OCI-LY1 (cell line): ENCODE measurements around the gene FRMD3.

ENCODE experiments used
- H2AFZ ChIP-seq: fragments of 200-600 bp; sonication (generic), shearing (Covaris generic); 2 replicates; pipeline ENCODE4 v1.6.0; 2014; ENCODE audit warnings: antibody characterized with exemption, mild to moderate bottlenecking, low read length
- H3F3A ChIP-seq: fragments of 200-600 bp; sonication (generic), shearing (Covaris generic); 2 replicates; pipeline ENCODE4 v1.6.0; 2014; ENCODE audit warnings: mild to moderate bottlenecking, antibody characterized with exemption, low read length, moderate library complexity; ENCODE audit not compliant: insufficient read depth
- H3K27ac ChIP-seq: fragments of 200-600 bp; sonication (generic); 2 replicates; pipeline ENCODE4 v1.5.1; 2014; ENCODE audit warnings: low read length, mixed run types, mild to moderate bottlenecking, low read depth; ENCODE audit not compliant: poor library complexity, severe bottlenecking
- H3K27me3 ChIP-seq: fragments of 200-600 bp; sonication (generic); 2 replicates; pipeline ENCODE4 v1.6.0; 2014; ENCODE audit warnings: antibody characterized with exemption, mild to moderate bottlenecking, low read length, moderate library complexity; ENCODE audit not compliant: insufficient read depth
- H3K36me3 ChIP-seq: fragments of 200-600 bp; sonication (generic); 2 replicates; pipeline ENCODE4 v1.6.1; 2014; ENCODE audit warnings: mild to moderate bottlenecking, antibody characterized with exemption, low read length, moderate library complexity, mixed read lengths; ENCODE audit not compliant: insufficient read depth
- H3K4me1 ChIP-seq: fragments of 200-600 bp; sonication (generic); 2 replicates; pipeline ENCODE4 v1.5.1; 2014; ENCODE audit warnings: mild to moderate bottlenecking, low read length, moderate library complexity; ENCODE audit not compliant: insufficient read depth, severe bottlenecking
- H3K4me2 ChIP-seq: fragments of 200-600 bp; sonication (generic), shearing (Covaris generic); 2 replicates; pipeline ENCODE4 v1.6.1; 2014; ENCODE audit warnings: low read length
- H3K4me3 ChIP-seq: fragments of 200-600 bp; sonication (generic); 2 replicates; pipeline ENCODE4 v1.5.1; 2014; ENCODE audit warnings: low read length, low read depth, mild to moderate bottlenecking, mixed read lengths; ENCODE audit not compliant: poor library complexity, severe bottlenecking
- H3K79me2 ChIP-seq: fragments of 200-600 bp; shearing (Covaris generic); 2 replicates; pipeline ENCODE4 v1.6.1; 2016; ENCODE audit warnings: mixed run types, low read length, mixed read lengths; ENCODE audit not compliant: insufficient read depth
- H3K9ac ChIP-seq: fragments of 200-600 bp; sonication (generic), shearing (Covaris generic); 2 replicates; pipeline ENCODE4 v1.6.1; 2014; ENCODE audit warnings: mild to moderate bottlenecking, low read length, mixed read lengths
- H3K9me2 ChIP-seq: fragments of 200-600 bp; sonication (generic), shearing (Covaris generic); 2 replicates; pipeline ENCODE4 v1.6.1; 2014; ENCODE audit warnings: low read depth, mild to moderate bottlenecking, low read length, mixed read lengths
- H3K9me3 ChIP-seq: fragments of 200-600 bp; shearing (Covaris generic); 2 replicates; pipeline ENCODE4 v1.6.1; 2014; ENCODE audit warnings: low read length, mixed read lengths
- H4K20me1 ChIP-seq: fragments of 200-600 bp; sonication (generic), shearing (Covaris generic); 2 replicates; pipeline ENCODE4 v1.6.0; 2016; ENCODE audit warnings: mild to moderate bottlenecking, low read length; ENCODE audit not compliant: insufficient read depth
- EZH2 ChIP-seq: fragments of 200-600 bp; sonication (generic), shearing (Covaris generic); IDR thresholded peaks from 2 replicates; pipeline ENCODE4 v1.8.0; 2017; ENCODE audit warnings: borderline replicate concordance, mixed run types, mild to moderate bottlenecking, antibody characterized with exemption, low read length, moderate library complexity, mixed read lengths
- TF ChIP-seq, protein P1 (sequence below): fragments of 200-600 bp; sonication (generic), shearing (Covaris generic); IDR thresholded peaks from 2 replicates; pipeline ENCODE4 v1.5.1; 2017; ENCODE audit warnings: mild to moderate bottlenecking, antibody characterized with exemption, low read length, moderate library complexity, mixed read lengths

The FRMD3 gene

DNA sequence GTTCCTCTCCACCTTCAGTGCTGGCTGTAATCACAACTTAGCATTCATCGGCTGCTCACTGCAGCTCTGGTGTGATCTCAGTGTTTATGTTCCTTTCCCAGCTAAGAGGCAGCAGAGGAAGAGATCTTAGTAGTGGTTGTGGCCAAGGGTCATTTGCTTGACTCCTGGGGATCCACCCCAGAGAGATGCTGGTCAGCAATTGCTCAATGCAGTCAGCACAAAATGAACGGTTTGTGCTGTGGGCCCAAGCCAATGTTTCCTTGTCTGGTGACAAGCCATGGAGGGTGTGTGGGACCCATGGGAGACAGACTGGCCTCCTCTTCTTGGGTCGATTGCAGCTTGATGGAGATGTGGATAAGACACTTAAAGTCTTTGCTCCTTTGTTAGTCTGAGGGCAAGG is 16.1 kb upstream of the FRMD3 start:
- Histone ChIP-seq H3K9me3 (no peaks in the 10 kb centered on the region), H3K4me3 (no peak overlapping the region), H3K36me3 (no peaks in the 10 kb centered on the region), H3K27me3 (no peaks in the 10 kb centered on the region), H4K20me1 (no peaks in the 10 kb centered on the region), H3K9ac (no peak overlapping the region), H3K4me2 (no peak overlapping the region), H3K79me2 (no peaks in the 10 kb centered on the region), H3F3A (no peaks in the 10 kb centered on the region), H3K4me1 (no peaks in the 10 kb centered on the region), H3K9me2 (no peaks in the 10 kb centered on the region), H2AFZ (no peak overlapping the region), H3K27ac (no peak overlapping the region)
- TF ChIP-seq EZH2: no peak
- TF ChIP-seq, protein P1, sequence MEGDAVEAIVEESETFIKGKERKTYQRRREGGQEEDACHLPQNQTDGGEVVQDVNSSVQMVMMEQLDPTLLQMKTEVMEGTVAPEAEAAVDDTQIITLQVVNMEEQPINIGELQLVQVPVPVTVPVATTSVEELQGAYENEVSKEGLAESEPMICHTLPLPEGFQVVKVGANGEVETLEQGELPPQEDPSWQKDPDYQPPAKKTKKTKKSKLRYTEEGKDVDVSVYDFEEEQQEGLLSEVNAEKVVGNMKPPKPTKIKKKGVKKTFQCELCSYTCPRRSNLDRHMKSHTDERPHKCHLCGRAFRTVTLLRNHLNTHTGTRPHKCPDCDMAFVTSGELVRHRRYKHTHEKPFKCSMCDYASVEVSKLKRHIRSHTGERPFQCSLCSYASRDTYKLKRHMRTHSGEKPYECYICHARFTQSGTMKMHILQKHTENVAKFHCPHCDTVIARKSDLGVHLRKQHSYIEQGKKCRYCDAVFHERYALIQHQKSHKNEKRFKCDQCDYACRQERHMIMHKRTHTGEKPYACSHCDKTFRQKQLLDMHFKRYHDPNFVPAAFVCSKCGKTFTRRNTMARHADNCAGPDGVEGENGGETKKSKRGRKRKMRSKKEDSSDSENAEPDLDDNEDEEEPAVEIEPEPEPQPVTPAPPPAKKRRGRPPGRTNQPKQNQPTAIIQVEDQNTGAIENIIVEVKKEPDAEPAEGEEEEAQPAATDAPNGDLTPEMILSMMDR: no peak

DNA sequence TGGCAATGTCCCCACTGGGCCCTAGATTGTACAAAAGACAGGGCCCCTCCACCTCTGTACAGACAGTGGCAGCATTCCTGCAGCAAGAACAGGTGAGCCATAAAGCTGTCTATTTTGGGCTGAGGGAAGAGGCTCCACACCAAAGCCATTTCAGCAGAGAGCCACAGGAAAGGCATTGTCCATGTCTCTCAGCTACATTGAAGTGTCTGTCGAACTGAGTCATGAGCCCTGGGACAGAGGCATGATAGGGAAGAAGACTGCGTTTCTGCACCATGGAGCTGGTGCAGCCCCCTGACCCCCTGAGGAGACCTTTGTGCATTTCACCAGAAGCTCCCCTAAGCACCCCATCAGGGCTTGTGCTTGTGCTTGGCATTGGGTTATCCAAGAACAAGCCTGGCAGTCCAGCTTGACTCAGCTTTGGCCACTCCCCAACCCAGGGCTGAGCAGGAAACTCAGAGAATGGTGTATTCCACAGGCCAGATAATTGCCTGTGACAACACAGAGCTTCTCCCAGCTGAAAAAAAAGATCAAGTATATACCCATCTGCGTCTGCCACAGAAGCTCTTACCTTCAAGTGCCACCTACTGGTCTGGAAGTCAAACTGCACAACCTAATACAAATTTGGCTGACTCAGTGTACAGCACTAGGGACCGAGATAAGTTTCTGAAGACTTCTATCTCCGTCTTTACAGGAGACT is 5.9 kb upstream of the FRMD3 start:
- H4K20me1 ChIP-seq: no peaks in the 10 kb centered on the region
- H3K4me3 ChIP-seq: no peak overlapping the region
- TF ChIP-seq EZH2: no peak
- TF ChIP-seq, protein P1: peak; percentile 76
- no peak overlapping the region for H3K9ac ChIP-seq
- no peaks in the 10 kb centered on the region for H3F3A ChIP-seq
- H3K27me3 ChIP-seq: no peaks in the 10 kb centered on the region
- H3K4me1 ChIP-seq: no peaks in the 10 kb centered on the region
- no peaks in the 10 kb centered on the region for H3K36me3 ChIP-seq
- no peak overlapping the region for H3K27ac ChIP-seq
- H3K4me2 ChIP-seq: no peak overlapping the region
- H2AFZ ChIP-seq: no peak overlapping the region
- H3K9me3 ChIP-seq: no peaks in the 10 kb centered on the region
- no peaks in the 10 kb centered on the region for H3K79me2 ChIP-seq
- no peaks in the 10 kb centered on the region for H3K9me2 ChIP-seq

DNA sequence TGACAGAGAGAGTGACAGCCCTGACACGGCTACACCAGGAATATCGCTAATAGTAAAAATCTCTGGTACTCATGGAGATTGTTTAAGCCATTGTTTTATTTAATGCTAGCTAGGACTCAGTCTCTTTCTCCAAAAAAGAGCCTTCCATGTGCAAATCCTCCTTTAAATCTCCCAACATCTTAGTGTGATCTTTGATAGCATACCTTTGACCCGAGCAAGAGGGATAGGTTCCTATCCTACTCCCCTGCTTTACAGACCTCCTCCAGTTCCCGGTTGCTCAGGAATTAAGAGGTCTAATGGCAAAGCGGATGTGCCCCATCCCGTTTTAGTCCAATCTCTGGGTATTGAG is 663 bp upstream of the FRMD3 start:
- Histone ChIP-seq H3K27me3 (no peaks in the 10 kb centered on the region), H3K4me1 (no peaks in the 10 kb centered on the region), H3F3A (no peaks in the 10 kb centered on the region), H4K20me1 (no peaks in the 10 kb centered on the region), H3K9me2 (no peaks in the 10 kb centered on the region), H3K4me3 (no peak overlapping the region), H3K79me2 (no peaks in the 10 kb centered on the region), H3K4me2 (no peak overlapping the region), H3K9me3 (no peaks in the 10 kb centered on the region), H3K36me3 (no peaks in the 10 kb centered on the region), H3K27ac (no peak overlapping the region), H2AFZ (no peak overlapping the region), H3K9ac (no peak overlapping the region)
- no peak for TF ChIP-seq EZH2
